ENCODE measurements around the gene TOX4. TPM values are rescaled to one million over a fixed set of nuclear protein-coding genes. Genes with fewer than 3 reads are reported as not detected.
"Not testable (repeated sequence)": the region's sequence is repeated elsewhere in the genome, so short reads cannot be mapped to it uniquely, and the experiment has no call there.

The TOX4 gene
- total RNA-seq, 1 experiment from 2014 or later, result 77.4 TPM

GRCh38 chr14:21543963-21544362, 67.0 kb downstream of the TOX4 start:
- TF ChIP-seq CTCF (IDR thresholded peaks at IDR 0.05; ENCODE audit: unreplicated experiment), result no peak
- CTCF ChIA-PET, result no interaction called here

GRCh38 chr14:21544588-21544987, 67.6 kb downstream of the TOX4 start:
- DNase-seq; BruUV-seq (replicated peaks); intact Hi-C loops (cut with micrococcal nuclease; ENCODE audit: unreplicated experiment); H3K27me3 Mint-ChIP-seq (ENCODE audit: unreplicated experiment); H3K27ac Mint-ChIP-seq (ENCODE audit: unreplicated experiment); H3K36me3 Mint-ChIP-seq (ENCODE audit: insufficient read depth, unreplicated experiment); H3K9me3 Mint-ChIP-seq (ENCODE audit: low read depth, unreplicated experiment); H3K4me3 Mint-ChIP-seq (ENCODE audit: low read depth, unreplicated experiment); CTCF ChIA-PET: not testable (repeated sequence)
- H3K4me1 Mint-ChIP-seq (ENCODE audit: low read depth, unreplicated experiment), result peaks cover 12% of the 10 kb centered on the region

More at GRCh38 chr14:21543963-21544362, 67.0 kb downstream of the TOX4 start:
- Mint-ChIP-seq H3K4me1 (ENCODE audit: low read depth, unreplicated experiment) (peaks cover 12% of the 10 kb centered on the region), H3K9me3 (ENCODE audit: low read depth, unreplicated experiment) (no peaks in the 10 kb centered on the region), H3K27me3 (ENCODE audit: unreplicated experiment) (peaks cover 11% of the 10 kb centered on the region), H3K27ac (ENCODE audit: unreplicated experiment) (no peak overlapping the region), H3K4me3 (ENCODE audit: low read depth, unreplicated experiment) (no peak overlapping the region), H3K36me3 (ENCODE audit: insufficient read depth, unreplicated experiment) (no peaks in the 10 kb centered on the region)
- no TSS peak for BruUV-seq (replicated peaks)
- intact Hi-C loops (cut with micrococcal nuclease; ENCODE audit: unreplicated experiment), result no loop called here
- DNase-seq, result no peak

Other genes starting within 250 kb of the TOX4 start
- 472 and 476 TPM in 2 replicates for gene HNRNPC, start 207.8 kb upstream of the TOX4 start, total RNA-seq (2022)
- not detected in 2 replicates for gene RPGRIP1, start 197.1 kb upstream of the TOX4 start, total RNA-seq (2022)
- 81.9 and 89.0 TPM in 2 replicates for gene SUPT16H, start 93.2 kb upstream of the TOX4 start, total RNA-seq (2022)
- 93.1 and 100 TPM in 2 replicates for gene CHD8, start 21.1 kb upstream of the TOX4 start, total RNA-seq (2022)
- 25.2 and 25.4 TPM in 2 replicates for gene RAB2B, start 236 bp upstream of the TOX4 start, total RNA-seq (2022)
- gene METTL3, start 34.1 kb downstream of the TOX4 start, total RNA-seq (2022), result 40.5 and 42.2 TPM in 2 replicates
- gene SALL2, start 49.2 kb downstream of the TOX4 start, total RNA-seq (2022), result 3.5 and 3.9 TPM in 2 replicates
- not detected in 2 replicates for gene OR10G3, start 102.9 kb downstream of the TOX4 start, total RNA-seq (2022)
- gene OR10G2, start 157.7 kb downstream of the TOX4 start, total RNA-seq (2022), result not detected in 2 replicates
- not detected in 2 replicates for gene OR4E2, start 176.6 kb downstream of the TOX4 start, total RNA-seq (2022)
- not detected in 2 replicates for gene OR4E1, start 196.6 kb downstream of the TOX4 start, total RNA-seq (2022)

All from Calu3 (cell line).